NCI-H2196 (cell line): ENCODE measurements around the gene TFR2.

Experiments
- DNase-seq: peaks from one replicate; lab custom pipeline; 2025; ENCODE audit not compliant: unreplicated experiment; lab: John Stamatoyannopoulos, UW

The TFR2 gene

DNA sequence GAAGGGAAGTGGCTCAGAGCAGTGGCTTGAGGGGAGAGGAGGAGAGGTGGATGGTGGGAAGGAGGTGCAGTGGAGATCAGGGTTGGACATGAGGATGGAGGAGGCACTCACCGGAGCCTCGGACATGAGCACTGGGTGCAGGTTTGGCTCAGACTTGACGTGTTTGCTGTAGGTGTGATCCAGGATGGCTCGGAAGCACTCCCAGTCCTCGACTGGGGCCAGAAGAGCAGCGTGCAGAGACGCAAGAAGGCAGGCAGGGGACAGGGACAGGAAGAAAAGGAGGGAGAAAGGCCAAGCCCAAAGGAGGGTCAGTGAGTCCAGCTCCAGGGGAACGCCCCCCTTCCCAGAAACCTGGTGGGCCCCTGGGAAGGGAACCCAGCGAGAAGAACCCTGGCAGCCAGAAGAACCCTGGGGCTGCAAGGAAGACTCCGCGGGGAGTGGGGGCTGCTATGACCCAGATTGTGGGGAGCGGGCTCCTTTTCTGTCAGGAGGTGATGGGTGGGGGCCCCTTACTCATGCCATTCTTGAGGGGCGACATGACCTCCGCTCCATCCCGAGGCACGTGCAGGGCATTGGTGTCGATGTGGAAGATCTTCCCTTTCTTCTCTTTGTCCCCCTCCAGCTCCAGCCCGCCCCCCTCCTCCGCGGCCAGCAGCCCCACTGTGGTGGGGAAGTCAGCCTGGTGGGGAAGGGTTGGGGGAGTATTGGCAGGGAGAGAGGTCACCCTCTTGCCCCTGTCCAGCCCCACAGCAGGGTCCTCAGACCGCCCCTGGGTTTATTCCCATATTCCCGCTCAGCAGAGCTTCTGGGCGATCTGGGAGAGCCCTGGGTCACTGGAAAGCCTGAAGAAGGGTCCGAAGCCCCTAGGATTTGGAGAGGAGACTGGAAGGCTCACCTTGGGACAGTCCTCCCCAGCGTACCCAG lies 13.8 kb upstream of the TFR2 start:
- DNase-seq = no peak

DNA sequence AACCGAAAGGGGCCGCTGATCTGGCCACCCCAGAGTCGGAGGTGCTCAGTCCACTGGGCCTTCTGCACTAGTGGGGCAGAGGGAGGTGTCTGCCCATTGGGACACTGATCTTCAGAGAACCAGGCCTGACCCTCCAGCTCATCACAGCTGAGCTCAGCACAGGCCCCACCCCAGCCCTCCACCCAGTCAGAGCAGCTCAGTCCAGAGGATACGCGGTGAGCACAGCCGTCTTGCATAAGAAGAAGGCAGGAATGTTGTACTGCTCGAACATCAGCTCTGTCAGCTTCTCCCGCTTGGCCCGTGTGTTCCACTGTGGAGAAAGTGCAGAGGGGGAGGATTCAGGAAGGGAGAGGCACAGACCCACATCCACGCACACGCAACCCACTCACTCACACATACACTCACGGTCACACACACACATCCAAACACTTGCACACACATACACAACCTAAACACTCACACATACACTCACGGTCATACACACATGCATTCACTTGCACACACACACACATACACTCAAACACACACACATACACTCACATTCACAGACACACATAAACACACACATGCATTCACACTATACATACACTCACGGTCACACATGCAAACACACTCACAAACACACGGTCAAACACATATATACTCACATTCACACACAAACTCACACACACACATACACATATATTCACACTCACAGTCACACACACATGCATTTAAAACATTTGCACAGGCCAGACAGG lies 8.6 kb upstream of the TFR2 start:
- DNase-seq = no peak

DNA sequence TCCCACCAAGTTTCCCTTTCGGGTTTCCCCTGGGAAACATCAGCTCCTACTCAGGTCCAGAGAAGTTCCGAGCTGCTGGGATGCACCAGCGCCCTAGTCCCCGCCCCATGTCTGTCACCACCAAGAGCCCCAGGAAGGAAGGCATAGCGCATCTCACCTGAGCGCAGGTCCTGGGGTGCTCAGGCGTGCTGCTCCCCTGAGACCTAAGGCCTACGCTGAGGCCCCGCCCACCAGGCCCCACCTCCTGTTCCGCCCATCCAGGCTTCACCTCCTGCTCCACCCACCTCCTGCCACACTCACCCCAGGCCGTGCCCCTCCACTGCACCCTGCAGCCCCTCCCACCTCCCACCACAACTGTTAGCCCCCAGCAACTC lies 1.2 kb upstream of the TFR2 start:
- DNase-seq = no peak

DNA sequence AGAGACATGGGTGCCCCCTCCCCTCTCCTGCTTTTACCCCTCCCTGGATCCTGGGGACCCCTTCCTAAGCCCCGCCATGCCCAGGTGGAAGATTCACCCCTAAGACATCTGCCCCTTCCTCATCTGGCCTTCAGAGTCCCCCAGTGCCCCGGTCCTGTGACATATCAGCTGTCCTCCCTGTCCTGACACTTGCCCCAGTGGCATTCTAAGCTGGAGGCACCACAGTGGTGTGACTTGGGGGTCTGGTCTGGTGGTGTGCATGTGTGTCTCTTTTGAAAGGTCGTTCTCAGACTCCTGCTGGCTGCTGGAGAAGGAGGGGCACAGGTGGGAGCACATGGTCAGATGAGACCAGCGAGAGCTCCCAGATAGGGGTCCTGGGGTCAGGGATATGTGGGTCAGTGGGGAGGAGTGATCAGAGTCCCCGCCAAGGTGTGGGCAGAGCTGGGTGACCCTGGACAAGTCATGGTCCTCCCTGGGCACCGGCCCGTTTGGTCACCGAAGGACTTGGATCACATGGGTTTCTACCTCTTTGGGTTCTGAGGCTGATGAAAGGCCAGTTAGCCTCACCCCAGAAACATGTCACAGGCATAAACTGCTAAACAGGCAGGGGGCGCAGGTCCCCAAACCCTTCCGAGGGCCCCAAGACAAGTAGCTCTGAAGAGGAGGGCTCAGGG lies 645 bp upstream of the TFR2 start:
- DNase-seq = no peak

DNA sequence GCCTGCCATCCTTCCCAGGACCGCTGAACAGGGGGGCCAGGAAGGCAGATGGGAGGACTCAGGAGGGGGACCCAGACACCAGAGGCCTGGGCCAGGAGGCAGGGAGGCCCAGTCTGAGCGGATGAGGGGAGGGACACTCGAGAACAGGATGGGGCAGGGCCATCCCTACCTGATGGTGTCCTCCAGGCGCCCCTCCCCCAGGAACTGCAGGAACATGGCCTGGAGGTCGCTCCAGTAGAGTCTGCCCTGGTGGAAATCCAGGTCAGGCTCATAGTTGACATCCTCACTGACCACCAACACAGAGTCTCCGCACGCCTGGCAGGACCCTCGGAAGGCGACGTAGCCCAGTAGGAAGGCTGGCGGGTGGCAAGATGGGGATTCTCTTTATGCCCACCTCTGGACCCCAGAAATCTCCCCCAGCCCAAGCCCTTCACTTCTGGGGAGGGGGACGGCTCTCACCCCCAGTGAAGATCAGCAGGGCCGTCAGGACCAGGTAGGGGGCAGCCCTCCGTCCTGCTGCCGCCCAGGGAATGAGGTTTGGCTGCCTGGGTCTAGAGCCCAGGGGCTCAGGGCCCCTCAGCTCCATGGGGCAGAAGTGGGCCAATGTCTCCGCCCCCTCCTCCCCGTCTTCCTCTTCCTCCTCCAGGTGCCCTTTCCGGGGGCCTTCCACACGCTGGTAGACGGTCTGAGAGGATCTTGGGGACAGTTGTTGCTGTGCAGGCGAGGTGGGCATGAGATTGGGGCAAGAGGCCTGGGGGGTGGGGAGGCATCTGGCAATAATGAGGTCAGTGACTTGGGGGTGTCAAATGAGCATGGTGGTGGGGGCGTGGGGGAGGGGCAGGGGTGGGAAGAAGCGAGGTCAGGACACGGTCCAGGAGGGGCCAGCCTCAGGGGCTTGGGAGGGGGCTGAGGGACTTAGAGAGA lies 573 bp downstream of the TFR2 start:
- DNase-seq = no peak

GRCh38 chr7:100639995-100640516 lies 1.3 kb downstream of the TFR2 start:
- no peak for DNase-seq

- DNase-seq = peak; percentile 45
These were observed 8.2 kb downstream of the TFR2 start for GRCh38 chr7:100632951-100633717.

GRCh38 chr7:100630066-100630465 lies 11.3 kb downstream of the TFR2 start:
- no peak for DNase-seq

DNA sequence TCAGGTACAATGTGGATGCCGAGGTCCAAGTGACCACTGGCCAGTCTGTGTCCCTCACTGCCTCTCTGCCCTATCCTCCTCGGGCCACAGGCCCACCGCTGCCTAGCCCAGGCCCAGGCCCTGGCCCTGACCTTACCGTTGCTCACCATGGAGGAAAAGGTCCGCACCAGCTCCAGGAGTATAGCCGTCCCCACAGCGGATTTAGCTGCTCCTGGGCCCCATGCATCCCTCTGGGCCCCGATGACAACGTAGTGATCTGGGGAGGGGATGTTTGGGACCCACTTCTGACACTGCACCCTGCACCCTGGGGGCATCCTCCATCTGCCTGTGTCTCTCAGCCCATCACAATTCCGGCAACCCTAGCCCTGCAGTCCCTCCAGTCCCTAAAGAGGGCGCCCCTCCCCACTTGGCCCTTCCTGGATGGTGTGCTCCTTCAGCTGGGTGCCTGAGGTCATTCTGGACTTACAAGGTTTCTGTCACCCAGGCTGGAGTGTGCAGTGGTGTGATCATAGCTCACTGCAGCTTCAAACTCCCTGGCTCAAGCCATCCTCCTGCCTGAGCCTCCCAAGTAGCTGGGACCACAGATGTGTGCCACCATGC lies 12.1 kb downstream of the TFR2 start:
- DNase-seq = peak; percentile 40

GRCh38 chr7:100627238-100627549 lies 14.2 kb downstream of the TFR2 start:
- no peak for DNase-seq

GRCh38 chr7:100626530-100627237 lies 14.7 kb downstream of the TFR2 start:
- DNase-seq = peak; percentile 78

DNA sequence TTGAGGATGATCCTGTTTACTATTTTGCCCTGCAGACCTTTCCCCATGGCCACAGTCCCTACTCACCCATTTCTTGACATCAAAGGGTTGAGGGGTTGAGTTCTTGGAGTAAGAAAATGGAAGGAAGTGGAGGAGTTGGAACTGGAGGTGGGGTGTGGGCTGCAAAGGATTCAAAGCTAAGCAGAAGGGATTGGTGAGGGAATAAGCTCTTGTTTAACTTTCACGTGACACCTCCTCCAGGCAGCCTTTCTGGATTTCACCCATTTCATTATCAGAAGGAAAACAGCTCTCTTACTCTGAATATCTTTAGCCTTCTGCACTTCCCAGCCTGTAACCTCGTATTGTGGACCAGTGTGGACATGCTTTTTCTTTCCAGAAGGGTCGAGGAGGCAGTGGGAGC lies 15.3 kb downstream of the TFR2 start:
- no peak for DNase-seq

- DNase-seq = no peak
These were observed 17.2 kb downstream of the TFR2 start for GRCh38 chr7:100623951-100624824.

- no peak for DNase-seq
These were observed 19.8 kb downstream of the TFR2 start for GRCh38 chr7:100621554-100621953.

DNA sequence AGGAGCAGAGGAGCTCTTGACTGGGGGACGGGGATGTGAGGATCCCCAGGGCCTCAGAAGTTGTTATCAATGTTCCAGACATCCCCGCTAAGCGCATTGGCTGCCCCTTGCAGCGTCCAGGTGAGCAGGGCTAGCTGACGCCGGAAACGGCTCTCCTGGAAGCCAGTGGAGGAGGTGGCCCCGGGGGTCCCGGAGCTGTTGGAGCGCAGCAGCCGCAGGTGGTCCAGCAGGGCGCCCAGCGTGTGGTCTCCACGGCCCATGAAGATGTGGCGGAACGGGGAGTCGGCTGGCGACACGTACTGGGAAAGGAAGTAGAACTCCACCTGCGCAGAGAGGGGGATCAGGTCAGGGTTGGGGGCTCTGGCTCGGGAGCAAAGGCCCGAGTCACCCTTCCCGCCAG lies 20.5 kb downstream of the TFR2 start:
- DNase-seq = no peak

DNA sequence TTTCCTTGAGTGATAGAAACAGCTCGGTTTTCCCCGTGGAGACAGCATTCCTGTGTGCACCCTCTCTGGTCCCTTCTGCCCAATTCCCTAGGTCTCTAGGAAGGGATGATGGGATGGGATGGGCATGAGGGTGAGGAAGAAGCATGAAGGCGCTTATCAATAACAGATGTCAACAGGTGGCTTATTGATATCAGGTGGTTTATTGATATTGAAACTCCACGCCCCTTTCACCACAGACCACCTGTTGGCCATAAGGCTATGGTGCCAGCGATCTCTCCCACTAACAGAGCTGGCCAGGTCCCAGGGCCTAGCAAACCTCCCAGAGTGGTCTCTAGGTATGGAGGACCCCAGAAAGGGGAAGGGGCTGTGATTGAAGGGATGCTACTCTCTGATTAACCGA lies 21.1 kb downstream of the TFR2 start:
- no peak for DNase-seq

- DNase-seq = no peak
These were observed 27.0 kb downstream of the TFR2 start for GRCh38 chr7:100614308-100614861.
